GM21529 (cell line): ENCODE data around the gene KRT12.
A peak's percentile ranks its signal among the peaks of the same experiment; 100 is the strongest.

Source experiments
- ATAC-seq: cut with Tn5 transposase; IDR thresholded peaks from one replicate; pipeline ENCODE4 v1.9.1; 2021; ENCODE audit not compliant: unreplicated experiment

KRT12 gene

GRCh38 chr17:40866838-40867237 is at the start of gene KRT12:
KRT12 (minus strand) TSS chr17:40867223; CDS start chr17:40867186, 37 bp downstream.
- ATAC-seq: no peak

DNA sequence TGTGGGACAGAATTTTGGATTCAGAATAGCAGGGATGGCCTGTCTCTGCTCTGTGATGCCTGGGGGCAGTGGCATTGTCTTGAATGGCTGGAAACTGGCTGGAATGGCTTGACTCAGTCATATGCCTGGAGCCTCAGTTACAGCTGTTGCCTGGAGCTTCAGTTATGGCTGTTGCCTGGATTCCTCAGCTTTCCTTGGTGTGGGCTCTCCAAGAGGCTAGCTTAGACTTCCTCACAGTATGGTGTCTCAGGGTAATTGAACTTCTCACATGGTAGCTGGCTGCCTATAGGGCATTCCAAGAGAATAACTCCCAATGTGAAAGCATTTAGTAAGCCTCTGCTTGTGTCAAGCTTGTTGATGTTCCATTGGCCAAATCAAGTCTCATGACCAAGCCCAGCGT is 49.3 kb upstream of the KRT12 start:
- ATAC-seq: no peak

GRCh38 chr17:40915721-40916256 is 48.8 kb upstream of the KRT12 start:
- peak; percentile 49 for ATAC-seq

DNA sequence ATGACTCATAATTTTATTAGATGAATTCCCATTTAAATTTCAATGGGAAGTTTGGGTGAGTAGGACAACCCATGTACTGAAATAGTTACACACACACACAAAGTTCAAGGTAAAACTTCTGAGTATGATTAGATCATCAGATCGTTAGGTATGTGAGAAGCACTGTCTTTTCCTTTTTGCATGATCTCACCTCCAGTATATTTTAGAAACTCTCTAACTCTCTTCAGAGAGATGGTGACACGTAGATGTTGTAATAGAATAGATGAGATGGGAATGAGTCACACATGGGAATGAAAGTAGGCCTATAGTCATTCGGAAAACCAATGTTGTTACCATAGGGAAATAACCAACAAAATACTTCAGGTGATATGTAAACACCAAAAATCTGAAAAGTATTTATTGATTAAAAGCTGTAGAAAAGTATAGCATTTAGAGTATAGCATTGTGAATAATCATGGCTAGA is 48.2 kb upstream of the KRT12 start:
- peak; percentile 62 for ATAC-seq

DNA sequence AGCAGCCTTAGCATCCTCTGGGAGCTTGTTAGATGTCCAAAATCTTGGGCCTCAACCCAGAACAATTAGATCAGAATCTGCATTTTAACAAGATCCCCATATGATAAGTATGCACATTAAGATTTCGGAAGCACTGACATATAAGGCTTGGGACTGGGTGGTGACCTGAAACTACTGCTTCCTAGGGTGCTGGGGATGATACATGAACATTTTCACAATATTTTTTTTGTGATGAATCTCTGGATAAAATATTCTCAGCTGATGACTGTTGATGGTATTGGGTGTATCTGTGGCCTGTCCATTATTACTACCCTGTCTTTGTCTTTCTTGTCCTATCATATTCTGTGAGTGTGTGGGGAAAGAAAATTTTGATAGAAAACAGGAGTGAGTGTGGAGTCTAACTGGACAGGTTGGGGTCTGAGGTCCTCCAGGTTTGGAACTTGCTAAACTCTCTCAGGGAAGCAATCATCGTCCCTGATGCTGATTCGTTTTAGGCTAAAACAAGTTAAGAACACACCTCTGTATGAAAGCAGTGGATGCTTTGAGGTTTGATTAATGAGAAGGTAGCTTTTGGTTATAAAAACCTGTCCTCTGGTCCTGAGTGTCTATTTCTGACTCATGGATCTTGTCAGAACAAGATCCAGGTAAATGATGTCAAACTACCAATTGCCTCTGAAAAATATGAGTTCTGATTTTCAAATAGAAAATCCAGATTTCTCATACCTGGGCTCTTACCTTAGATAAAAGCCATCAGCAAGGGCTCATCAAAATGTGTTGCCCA is 47.2 kb upstream of the KRT12 start:
- ATAC-seq: no peak

GRCh38 chr17:40912486-40913210 is 45.6 kb upstream of the KRT12 start:
- ATAC-seq: no peak

DNA sequence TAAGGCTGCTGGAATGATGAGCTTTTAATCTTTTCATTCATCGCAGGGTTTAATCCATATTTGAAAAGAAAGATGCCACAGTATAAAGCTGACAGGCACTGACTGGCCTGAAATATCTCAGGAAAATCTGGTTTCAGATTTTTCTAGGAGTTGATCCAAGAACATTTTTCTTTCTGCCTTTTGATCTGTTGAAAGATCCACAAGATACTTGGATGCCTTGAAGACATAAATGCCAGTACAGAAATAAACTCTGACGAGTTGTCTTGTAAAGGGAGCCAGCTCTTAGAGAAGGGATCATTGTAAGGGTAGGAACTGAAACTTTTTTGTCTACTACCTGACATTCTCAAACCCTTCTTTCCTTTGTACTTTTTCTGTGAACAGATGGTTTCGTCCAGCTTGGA is 43.4 kb upstream of the KRT12 start:
- no peak for ATAC-seq

DNA sequence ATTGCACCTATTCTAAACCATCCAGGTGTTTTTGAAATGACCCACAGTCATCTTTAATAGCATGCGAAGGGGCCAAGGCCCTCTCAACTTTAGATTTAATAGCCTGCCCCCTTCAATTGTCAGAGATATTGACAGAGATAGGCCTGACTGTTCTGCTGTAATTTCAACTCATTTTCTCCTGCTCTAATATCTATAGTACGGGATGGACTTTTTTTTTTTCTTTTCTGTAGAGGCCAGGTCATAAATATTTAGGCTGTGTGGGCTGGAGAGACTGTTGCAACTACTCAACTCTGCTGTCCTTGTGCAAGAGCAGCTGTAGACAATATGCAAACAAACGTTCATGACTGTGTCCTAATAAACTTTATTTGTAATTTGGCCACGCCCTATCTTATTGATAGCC is 42.7 kb upstream of the KRT12 start:
- ATAC-seq: no peak

- ATAC-seq: no peak
Observed at GRCh38 chr17:40909351-40909750, 42.3 kb upstream of the KRT12 start.

DNA sequence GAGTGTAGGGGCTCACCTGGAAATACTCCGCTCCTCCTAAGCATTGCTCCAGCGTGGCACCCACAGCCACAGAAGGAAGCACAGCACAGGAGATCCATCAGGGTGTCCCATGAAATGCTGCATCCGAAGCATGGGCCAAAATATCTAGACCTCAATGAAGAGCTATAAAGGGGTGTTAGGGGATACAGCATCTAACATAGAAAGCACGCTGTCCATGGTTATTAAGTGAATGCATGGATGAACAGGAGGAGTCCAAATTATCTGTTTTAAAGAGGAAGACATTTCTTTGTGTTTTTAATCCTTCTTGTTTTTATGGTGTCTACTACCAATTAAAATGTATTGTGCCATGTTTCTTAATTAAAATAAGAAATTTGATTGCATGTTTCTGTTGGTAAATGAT is 39.6 kb upstream of the KRT12 start:
- no peak for ATAC-seq

DNA sequence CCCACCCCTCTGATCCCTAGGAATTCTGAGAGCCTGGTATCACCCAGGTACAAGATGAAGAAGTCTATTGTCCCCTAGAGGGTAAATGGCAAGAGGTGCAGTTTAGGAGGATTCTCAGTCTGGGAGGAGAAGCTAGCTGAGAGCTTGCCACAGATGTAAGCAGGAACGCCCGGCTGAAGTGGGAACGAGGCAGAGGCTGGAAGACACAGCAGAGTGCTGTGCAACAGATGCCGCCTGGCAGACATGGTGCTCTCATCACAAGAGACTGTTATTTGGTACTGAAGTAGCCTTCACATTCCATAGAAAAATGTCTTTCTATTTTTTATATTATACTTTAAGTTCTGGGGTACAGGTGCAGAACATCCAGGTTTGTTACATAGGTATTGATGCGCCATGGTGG is 38.3 kb upstream of the KRT12 start:
- no peak for ATAC-seq

DNA sequence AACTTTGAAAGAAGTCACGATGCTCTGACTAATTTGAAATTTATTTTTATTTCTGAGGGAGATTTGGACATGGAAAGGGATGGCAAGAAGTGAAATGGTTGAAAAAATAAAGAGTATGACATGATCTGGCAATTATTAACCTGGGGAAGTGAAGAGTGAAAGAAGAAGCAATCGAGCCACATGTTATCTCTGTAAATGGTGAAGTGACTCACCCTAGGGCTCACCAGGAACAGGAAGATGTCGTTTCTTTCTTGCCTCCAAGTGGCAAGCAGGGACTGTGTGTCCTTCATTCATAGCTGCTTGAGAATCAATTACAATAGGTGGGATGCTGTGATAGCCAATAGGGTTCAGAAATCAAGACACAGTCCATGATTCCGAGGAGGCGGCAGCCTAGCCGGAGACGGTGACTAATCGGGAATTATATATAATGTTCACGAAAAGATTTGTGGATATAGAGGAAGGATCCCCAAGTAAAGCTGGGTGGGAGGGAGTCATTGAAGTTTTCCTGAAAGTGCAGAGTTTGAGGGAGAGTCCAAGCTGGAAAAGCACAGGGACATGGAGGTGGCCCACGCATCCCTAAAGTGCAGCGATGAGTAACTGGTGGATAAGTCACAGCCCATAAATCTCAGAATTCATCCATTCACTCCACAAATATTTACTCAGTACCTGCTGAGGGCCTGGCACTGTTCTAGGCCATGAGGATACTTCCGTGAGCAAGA is 36.3 kb upstream of the KRT12 start:
- ATAC-seq: no peak

GRCh38 chr17:40902498-40902897 is 35.5 kb upstream of the KRT12 start:
- ATAC-seq: no peak

- ATAC-seq: no peak
Observed at GRCh38 chr17:40901981-40902474, 35.0 kb upstream of the KRT12 start.

GRCh38 chr17:40900809-40901356 is 33.9 kb upstream of the KRT12 start:
- no peak for ATAC-seq

GRCh38 chr17:40896916-40897455 is 30.0 kb upstream of the KRT12 start:
- no peak for ATAC-seq

DNA sequence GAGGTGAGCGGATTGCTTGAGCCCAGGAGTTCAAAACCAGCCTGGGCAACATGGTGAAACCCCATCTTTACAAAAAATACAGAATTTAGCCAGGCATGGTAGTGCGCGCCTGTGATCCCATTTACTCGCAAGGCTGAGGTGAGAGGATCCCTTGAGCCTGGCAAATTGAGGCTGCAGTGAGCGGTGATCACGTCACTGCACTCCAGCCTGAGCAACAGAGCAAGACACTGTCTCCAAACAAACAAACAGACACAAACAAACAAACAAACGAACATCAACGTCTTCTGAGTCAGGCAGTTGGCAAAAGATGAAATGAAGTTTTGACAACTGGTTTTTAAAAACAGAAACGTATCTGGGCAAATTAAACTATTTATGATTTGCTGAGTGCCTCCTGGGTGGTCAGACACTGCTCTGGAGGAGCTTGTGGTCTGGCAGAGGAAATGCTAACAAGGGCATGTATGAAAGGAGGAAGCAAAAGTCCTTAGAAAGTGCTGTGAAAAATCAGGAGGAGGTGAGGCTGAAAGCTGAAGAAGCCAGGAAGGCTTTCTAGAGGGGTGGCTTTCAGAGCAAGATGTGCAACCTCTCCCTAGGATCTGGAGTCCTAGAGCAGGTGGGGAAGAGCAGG is 28.2 kb upstream of the KRT12 start:
- no peak for ATAC-seq

GRCh38 chr17:40888196-40888720 is 21.2 kb upstream of the KRT12 start:
- no peak for ATAC-seq

GRCh38 chr17:40886090-40886489 is 19.1 kb upstream of the KRT12 start:
- no peak for ATAC-seq
